Endothelial cell of umbilical vein (primary cell): ENCODE results near the gene FAM3A.

ENCODE experiments used
- CTCF ChIP-seq, 2 donors: IDR thresholded peaks; 1 replicate in 1 of 2; 2 replicates in 1 of 2; pipeline ENCODE4 v1.5.1; 2011; ENCODE audit warnings: low read length in 2 of 2, mild to moderate bottlenecking in 2 of 2, moderate library complexity in 2 of 2, control low read depth in 1 of 2, inconsistent platforms in 1 of 2, low read depth in 1 of 2; ENCODE audit not compliant: insufficient read depth in 1 of 2; ENCODE audit errors: extremely low read depth in 1 of 2
- EZH2 ChIP-seq: IDR thresholded peaks from 2 replicates; pipeline ENCODE4 v1.6.1; 2012; ENCODE audit warnings: borderline replicate concordance, low read depth, mild to moderate bottlenecking, moderate library complexity, low read length, inconsistent platforms; ENCODE audit not compliant: severe bottlenecking
- GATA2 ChIP-seq: IDR thresholded peaks from 2 replicates; pipeline ENCODE4 v1.7.0; 2011; ENCODE audit warnings: low read depth, mild to moderate bottlenecking, moderate library complexity, mixed read lengths, low read length; ENCODE audit not compliant: insufficient read length, insufficient read depth
- JUN ChIP-seq: IDR thresholded peaks from 2 replicates; pipeline ENCODE4 v1.6.1; 2011; ENCODE audit warnings: borderline replicate concordance, low read depth; ENCODE audit not compliant: insufficient read length, insufficient read depth
- MAX ChIP-seq: IDR thresholded peaks from 2 replicates; pipeline ENCODE4 v1.6.1; 2011; ENCODE audit not compliant: insufficient read depth, insufficient read length
- POLR2A ChIP-seq: IDR thresholded peaks from 2 replicates; pipeline ENCODE4 v1.6.1; 2012; ENCODE audit warnings: low read depth, mild to moderate bottlenecking, control low read depth, low read length
- POLR2AphosphoS5 ChIP-seq: IDR thresholded peaks from 2 replicates; pipeline ENCODE4 v1.6.1; 2012; ENCODE audit warnings: low read depth, mild to moderate bottlenecking, control low read depth, low read length, moderate library complexity; ENCODE audit not compliant: insufficient read depth

GRCh38 chrX:154466907-154467306 lies 49.1 kb downstream of the FAM3A start:
- TF ChIP-seq POLR2A (no peak), CTCF (IDR thresholded peaks at IDR 0.05; ENCODE audit: extremely low read depth in 1 of 2, insufficient read depth in 1 of 2, low read depth in 1 of 2, low read length in 2 of 2) (no peak), EZH2 (no peak), MAX (no peak), POLR2AphosphoS5 (no peak), GATA2 (no peak), JUN (no peak)
